GM21447 (cell line): ENCODE results near the gene EHMT2.

Experiments used
- ATAC-seq: cut with Tn5 transposase; IDR thresholded peaks from one replicate; pipeline ENCODE4 v1.9.1; 2021; ENCODE audit not compliant: unreplicated experiment

The EHMT2 gene

DNA sequence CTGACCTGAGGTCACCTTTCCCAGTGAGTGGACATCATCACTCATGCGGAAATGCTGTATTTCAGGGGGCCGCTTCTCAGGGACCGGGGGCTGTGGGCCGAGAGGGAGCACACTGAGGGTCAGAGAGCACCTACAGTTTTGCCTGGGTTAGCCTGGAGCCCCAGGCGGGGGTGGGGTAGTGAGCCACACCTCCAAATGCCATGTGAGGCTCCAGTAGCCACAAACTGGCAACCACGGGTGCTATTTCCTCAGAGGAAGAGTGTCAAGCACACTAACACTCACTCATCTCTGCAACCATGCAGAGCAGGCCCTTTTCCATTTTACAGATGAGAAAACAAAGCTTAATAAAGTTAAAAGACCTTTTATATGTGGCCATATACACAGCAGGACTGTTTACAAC, 4.7 kb downstream of the EHMT2 start:
- ATAC-seq, result no peak

DNA sequence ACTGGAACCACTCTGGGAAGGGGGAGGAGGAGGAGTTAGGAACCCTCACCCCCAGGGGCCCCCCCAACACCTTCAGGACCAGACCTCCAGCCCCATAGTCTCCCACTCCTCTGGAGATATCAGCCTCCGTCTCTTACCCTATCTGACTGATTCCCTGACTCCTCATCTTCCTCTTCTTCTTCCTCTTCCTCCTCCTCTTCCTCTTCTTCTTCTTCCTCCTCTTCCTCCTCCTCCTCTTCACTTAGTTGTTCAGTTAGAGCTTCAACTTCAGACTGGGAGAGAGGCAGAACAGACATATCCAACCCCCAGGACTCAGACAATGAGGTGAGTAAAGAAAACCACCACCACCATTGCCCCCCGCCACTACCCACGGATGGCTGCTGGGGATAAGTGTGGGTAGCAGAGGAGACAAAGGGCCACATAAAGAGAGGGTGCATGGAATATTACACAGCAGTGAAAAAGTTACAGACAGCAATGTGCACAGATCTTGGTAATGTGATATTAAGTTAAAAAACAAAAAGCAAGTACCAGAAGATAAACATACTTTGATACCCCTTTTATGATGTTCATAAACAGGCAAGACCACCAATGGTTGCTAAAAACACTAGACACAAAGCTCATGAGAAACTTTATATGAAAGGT, 8.0 kb downstream of the EHMT2 start:
- no peak for ATAC-seq

DNA sequence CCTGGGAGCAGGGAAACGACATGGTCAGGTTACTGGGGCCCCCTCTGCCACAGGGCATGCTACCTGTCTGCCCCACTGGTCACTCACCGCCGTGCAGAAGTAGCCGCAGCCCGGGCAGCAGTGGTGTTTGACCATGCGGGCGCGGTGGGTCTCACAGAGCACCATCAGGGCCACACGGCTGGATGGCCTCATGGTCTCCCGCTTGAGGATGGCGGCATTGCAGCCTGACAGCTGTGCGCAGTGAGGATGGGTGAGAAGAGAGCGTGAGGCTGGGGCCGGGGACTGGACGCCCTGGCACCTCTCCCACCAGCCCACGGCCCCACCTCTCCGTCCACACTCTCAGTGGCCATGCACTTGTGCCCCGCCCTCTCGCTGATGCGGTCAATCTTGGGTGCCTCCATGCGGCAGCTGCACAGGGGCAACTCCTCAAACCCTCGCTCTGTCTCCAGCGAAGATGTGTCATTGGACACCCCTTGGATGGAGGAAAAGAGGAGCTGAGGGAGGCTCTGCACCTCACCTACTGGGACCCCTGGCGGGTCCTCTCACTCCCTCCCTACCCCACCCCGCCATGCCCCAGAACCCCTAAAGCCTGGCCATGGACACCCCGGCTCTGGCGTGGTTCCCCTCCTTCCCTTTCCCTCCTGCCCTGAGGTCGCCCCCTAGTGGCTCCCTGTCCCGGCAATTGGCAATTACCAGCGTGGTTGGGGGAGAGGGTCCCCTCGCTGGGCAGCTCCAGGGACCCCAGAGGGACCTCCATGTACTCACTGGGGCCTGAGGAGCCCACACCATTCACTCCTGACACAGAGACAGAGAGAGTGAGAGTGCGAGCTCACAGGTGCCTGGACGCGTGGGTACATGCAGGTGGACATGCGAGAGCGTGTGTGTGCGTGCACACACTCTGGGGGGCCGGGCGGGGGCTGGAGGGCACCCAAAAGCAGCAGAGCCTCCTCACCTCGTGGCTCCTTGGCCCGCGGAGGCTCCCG, 8.9 kb downstream of the EHMT2 start:
- no peak for ATAC-seq

DNA sequence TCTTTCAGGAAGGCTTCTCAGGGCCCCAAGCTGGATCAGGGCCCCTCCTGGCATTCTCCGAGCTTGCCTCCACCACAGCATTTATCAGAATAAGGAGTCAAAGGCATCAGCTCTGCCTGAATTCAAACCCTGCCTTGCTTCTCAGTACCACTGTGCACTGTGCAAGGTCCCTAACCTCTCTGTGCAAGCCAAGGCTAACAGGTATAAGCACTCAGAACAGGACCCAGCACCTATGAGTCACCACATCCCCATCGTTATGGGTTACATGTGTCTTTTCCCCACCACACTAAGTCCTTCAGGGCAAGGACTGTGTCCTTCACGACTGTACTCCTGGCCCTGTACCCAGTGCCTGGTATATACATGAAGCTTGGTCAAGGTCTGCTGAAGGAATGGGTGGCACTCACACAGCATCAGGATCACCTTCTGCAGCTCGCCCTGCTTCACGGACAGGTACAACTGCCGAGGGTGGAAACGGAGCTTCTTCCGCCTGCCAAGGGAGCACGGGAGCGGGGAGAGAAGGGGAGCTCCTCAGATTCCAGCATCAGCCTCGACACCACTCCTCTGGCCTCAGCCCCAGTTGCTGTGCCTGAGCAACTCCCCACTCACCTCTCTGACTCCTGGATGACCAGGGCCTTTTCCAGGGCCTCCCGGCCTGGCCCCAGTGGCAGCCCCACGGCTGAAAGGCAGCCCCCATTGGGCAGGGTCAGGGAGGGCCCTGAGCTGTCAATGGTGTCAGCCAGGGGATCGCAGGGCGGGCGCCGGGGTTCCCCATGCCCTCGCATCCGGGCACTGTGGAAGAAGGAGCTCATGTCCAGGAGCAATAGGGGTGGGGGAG, 10.1 kb downstream of the EHMT2 start:
- no peak for ATAC-seq

DNA sequence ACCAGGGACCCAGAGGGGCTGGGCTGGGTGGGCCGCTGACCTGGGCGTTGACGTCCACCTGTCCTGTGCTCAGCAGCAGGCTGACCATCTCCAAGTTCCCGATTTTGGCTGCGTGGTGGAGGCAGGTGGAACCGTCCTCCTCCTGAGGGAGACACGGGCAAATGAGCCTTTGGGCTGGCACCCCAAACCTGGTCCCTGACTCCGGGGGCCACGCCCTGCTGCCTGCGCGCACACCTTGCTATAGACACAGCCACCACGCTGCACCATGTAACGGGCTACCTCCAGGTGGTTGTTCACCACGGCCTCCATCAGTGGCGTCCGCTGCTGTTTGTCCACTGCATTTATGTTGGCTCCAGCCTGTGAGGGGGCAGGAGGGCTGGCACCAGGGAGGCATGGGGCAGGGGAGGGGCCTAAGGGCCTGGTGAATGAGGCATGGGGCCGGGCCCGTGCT, 10.9 kb downstream of the EHMT2 start:
- ATAC-seq, result no peak

DNA sequence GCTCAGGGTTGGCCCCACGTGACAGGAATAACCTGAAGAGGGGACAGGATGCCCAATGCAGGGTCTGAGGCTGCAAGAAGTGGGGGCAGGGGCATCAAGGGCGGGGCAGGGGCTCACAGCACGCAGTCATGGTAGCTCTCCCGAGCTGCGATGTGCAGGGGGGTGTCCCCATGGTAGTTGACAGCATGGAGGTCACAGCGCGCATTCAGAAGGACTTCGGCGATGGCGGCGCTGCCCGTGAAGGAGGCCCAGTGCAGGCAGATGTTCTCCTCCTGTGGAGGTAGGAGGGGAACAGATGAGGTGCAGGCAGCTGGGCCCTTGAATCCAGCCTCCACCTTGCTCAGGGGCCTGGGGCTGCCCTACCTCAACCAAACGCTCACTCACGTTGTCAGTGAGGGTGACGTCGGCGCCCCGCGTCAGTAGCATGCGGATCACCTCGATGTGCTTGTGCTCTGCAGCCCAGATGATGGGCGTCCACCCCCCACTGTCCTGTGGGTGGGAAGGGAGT, 12.9 kb downstream of the EHMT2 start:
- no peak for ATAC-seq

DNA sequence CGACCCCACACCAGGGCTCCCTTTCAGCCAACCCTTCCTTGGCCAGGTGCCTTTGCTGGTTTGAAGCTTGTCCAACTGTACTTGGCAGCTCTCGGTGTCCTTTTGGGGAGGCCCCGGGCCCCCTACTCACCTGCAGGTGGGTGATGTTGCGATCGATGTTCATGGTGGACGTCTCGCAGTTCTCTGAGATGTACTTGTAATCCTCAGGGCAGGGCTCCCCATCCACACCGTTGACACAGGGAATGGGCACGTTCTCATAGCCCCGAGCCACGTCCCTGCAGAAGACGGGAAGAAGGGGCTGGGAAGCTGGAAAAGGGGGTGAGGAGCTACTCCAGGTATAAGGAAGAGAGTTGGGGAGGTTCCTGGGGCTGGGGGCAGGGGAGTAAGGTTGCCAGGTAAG, 13.8 kb downstream of the EHMT2 start:
- no peak for ATAC-seq

DNA sequence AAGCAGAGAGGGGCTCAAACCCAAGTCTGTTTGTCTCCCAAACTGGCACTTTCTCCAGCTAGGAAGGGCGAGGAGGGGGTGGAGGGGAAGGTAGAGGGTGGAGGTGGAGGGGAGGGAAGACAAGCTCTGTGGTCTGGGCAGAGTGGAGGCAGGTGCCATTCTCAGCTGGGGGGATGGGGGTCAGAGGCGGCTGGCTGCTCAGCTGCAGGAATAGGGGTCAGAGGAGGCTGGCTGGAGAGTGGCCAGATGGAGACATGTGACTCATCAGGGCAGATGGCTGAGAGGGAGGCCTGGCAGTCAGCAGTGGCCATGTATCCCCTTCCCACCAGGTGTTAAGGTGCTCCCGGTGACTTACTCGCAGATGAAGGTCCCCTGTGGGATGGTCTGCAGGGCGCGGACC, 15.2 kb downstream of the EHMT2 start:
- ATAC-seq, result no peak

DNA sequence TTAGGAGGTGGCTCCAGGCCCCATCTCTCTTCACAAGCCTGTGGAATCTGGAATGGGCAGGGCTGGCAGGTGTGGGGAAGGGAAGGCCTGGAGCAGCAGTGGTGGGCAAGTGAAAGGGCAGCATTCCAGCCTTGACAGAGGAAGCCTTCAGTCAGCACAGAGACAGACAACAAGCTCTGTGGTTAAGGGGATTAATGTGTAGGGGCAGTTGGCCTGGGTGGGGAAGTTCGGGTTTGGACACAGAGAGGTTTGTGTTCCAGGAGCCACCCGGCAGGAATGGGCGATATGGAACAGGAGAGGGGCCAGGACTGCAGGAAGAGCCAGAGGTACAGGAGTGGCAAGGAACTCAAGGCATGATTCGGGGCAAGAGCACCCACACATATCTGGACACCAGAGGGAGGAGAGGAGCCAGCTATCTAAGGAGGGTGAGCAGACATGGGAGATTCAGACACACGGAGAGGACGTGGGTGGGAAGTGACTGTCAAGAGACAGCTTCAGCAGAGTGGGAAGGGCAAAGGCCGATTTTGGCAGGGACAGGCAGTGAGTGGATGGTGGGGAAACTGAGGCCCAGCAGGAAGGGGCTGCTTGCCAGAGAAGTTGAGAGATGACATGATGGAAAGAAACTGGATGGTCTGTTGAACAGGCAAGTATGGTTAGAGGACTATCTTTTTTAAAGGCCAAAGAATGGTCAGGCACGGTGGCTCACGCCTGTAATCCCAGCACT, 16.2 kb downstream of the EHMT2 start:
- no peak for ATAC-seq

DNA sequence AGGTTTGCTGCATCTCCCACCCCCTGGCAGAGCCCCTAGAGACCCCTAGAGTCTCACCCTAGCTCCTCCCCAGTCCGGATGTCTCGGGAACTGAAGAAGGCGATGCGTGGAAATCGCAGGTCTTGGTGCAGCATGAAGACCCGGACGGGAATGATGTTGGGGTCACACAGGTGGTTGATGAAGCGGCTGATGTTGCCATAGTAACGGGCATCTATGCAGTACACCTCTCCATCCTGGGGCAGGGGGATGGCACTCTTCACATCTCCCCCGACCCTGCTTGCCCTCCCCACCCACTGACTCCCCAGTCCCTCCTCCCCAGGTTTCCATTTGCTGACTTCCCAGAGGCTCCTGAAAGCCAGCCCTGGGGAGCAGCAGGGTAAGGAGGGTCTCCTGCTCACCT, 16.9 kb downstream of the EHMT2 start:
- ATAC-seq, result no peak

DNA sequence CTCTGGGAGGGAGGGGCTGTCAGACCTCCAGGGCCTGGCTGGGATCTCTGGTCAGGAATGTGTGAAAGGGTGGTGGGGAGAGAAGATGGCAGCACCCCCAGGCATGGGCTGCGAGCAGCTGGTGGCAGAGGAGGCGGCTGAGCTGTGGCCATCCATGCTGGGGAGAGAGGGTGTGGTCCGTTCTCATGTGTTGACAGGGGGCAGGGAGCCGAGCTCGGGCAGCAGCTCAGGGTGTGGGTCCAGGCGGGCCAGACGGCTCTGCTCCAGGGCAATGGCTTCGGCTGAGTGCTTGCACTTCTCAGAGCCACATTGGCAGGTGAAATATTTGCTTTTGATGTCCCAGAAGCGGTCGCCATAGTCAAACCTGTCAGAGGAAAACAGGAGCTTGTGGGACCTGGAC, 17.6 kb downstream of the EHMT2 start:
- ATAC-seq, result no peak

DNA sequence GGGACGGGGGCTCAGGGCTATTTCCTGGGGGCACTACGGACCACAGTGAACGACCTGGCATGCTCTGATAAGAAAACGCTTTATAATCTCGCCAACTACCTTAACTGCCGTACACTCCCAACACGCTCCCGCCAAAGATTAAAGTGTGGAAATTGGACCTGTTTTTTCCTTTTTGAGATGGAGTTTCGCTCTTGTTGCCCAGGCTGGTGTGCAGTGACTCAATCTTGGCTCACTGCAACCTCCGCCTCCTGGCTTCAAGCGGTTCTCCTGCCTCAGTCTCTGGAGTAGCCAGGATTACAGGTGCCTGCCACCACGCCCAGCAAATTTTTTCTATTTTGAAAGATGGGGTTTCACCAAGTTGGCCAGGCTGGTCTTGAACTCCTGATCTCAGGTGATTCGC, 18.4 kb downstream of the EHMT2 start:
- no peak for ATAC-seq

DNA sequence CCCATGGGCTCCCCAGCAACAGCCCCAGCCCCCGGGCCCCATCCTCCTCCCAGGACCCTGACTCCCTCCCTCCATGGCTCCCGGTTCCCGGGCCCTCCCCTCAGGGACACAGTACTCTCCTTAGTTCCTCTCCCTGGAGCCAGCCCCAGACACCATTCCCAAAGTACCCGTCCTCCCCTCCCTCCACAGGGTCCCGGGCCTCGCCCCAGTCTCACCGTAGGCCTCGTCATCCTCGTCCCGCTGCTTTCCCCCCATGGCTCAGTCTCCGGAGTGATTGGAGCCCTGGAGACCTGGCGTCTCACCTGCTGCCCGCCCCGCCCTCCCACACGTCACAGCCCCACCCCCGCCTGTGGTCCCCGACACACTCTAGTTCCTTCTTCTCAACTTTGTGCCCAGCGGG, 18.8 kb downstream of the EHMT2 start, which contains the start of gene SLC44A4:
Gene SLC44A4 (minus strand): TSS at position 272 of the 400 bp plus-strand sequence. CDS start 17 bp downstream, at position 255.
- ATAC-seq, result no peak

DNA sequence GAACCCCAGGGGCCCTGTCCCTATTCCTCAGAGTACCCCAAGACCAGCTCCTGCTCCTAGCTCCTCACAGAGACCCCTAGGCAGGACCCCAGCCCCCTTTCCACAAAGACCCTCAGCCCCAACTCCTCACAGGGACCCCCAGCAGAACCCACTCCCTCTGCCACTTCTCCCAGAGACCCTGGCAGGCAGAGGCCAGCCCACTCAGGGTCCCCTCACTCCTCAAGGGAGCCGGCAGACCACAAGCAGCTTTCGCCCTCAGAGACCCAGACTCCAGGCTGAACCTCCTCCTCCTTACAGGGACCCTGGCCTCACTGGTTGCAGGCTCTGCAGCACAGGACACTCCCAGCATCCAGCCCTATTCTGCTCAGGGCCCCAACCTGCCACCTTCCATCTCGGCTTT, 19.3 kb downstream of the EHMT2 start:
- no peak for ATAC-seq

DNA sequence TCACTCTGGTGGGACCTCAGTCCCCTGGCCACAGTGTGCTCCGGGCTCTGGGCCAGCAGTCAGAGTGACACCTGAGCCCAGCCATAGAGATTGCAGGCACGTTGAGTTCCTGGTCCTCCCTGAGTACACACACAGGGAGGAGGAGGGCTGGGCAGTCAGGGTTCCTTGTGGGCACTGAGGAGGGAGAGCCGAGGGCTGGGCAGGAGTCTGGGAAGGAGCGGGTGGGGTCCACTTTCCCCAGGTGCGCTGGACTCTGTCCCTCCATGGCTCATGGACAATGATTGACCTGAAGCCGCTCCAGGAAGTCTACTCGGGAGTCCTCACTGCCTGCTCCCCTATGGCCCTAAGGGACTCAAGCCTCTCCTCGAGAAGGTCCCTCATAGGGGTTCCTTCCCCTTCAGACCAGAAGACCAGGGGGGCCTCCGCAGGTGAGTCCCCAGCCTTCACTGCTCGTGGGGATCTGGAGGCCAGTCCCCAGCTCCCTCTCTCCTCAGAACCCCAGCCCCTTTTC, 19.8 kb downstream of the EHMT2 start:
- no peak for ATAC-seq

DNA sequence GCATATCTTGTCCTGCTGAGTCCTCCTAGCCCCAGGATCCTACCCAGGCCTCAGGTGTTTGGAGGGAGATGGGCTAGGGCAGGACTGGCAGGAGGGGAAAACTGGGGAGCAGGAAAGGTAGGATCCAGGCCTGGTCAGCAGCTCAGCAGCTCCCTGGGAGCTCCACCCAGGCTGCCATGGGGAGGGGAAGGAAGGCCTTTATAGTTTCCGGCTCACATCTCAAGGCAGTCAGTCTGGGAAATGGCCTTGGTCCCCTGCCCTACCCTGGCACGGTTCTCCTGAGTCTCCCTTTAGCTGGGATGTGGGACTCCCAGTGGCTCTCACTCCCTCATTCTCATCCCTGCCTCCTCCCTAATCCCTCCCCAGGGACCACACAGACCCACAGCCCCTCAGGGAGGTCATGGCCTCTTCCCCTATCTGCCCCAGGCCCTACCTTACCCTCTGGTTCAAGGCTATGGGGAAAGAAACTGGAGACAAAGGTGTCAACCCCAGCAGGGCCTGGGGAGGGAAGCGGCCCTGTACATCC, 20.3 kb downstream of the EHMT2 start:
- ATAC-seq, result no peak

DNA sequence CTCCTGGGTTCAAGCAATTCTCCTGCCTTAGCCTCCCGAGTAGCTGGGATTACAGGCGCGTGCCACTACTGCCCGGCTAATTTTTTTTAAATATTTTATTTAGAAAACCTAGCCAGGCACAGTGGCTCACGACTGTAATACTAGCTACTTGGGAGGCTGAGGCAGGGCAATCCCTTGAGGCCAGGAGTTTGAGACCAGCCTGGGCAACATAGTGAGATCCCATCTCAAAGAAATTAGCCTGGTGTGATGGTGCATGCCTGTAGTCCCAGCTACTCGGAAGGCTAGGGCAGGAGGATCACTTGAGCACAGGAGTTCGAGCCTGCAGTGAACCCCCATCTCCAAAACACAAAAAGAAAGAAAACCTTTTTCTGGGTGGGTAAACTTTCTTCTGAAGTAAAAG, 21.1 kb downstream of the EHMT2 start:
- ATAC-seq, result no peak

DNA sequence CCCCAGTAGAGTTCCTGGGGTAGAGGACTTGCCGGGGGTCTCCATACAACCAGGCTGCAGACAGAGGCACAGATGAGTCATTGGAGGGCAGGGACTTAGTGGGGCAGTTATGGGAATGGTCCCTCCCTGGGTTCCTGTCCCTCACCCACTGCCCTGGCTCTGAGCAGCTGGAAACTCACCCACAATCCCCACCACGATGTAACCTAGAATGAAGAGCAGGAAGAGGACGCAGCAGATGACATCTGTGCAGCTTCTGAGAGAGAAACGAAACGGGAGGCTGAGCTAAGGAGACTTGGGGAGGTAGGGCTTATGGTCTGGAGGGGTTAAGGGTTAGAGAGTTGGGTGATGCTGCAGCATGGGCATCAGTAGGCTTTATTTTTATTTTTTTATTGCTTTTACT, 21.6 kb downstream of the EHMT2 start:
- ATAC-seq, result no peak

DNA sequence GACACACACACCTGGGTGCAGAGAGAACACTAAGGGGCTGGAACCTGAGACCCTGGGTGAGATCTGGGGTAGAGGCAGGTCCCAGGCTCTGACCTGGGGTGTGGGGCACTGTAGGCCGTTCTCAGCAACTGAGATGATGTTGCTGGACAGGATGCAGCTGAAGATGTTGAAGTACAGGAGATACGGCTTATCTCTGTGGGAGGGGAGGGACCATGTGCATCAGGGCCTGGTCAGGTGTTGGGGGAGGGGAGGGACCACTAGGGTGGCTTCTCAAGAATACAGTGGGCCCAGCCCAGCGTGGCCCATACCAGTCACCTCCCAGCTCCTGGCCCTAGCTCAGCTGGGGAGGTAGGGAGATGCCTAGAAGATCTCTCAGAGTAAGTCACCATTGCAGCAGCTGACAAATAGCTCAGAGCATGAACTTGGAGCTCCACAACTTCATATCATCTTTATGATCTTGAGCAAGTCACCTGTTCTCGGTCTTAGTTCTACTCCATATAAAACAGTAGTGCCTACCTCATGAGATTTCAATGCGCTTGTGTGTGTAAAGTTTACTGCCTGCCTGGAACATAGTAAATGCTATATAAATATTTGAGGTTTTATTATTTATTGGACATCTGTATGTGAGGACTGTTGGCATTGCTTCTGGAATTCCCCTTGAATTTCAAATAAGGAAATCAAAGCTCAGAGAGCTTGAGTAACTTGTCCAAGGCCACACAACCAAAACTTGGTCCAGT, 22.5 kb downstream of the EHMT2 start:
- ATAC-seq, result no peak
